ENCODE data around the gene STAMBP. TPM values are rescaled to one million over a fixed set of nuclear protein-coding genes. Genes with fewer than 3 reads are reported as not detected.

STAMBP gene
- total RNA-seq, 1 experiment from 2014 or later: 32.2 TPM

- H3K36me3 ChIP-seq (ENCODE audit: low read depth, low read length): no peaks in the 10 kb centered on the region
- no peak overlapping the region for H3K27ac ChIP-seq (ENCODE audit: low read length)
- H4K20me1 ChIP-seq (ENCODE audit: low read length): no peaks in the 10 kb centered on the region
- no peaks in the 10 kb centered on the region for H3K9me3 ChIP-seq (ENCODE audit: low read length)
- 0 out of 2 replicates have a peak, but pooled peaks cover 2% of the 10 kb centered on the region for H3K9me2 ChIP-seq (replicated peaks; ENCODE audit: low read length)
- peaks cover 5% of the 10 kb centered on the region for H3F3A ChIP-seq (ENCODE audit: low read length, unreplicated experiment)
- TF ChIP-seq CTCF (conservative IDR thresholded peaks at IDR 0.05; ENCODE audit: low read depth, low read length) (no peak), EZH2phosphoT487 (IDR thresholded peaks at IDR 0.05; ENCODE audit: borderline replicate concordance, low read length) (no peak), EZH2 (IDR thresholded peaks at IDR 0.05; ENCODE audit: low read length, unreplicated experiment) (no peak)
- no peak overlapping the region for H2AFZ ChIP-seq (ENCODE audit: low read length)
- intact Hi-C loops (cut with micrococcal nuclease): no loop called here
- no peaks in the 10 kb centered on the region for H3K79me2 ChIP-seq (ENCODE audit: low read length)
- H3K4me3 ChIP-seq (ENCODE audit: low read length): no peak overlapping the region
- BruUV-seq (replicated peaks): no TSS peak
- CTCF ChIA-PET: no interaction called here
- ATAC-seq (no peak), DNase-seq (no peak)
- H3K4me1 ChIP-seq (ENCODE audit: insufficient read depth, low read length): peaks cover 33% of the 10 kb centered on the region
- no peak overlapping the region for H3K9ac ChIP-seq (ENCODE audit: low read length)
- POLR2A ChIA-PET (ENCODE audit: unreplicated experiment): no interaction called here
- H3K4me2 ChIP-seq (ENCODE audit: low read length): no peak overlapping the region
- no peaks in the 10 kb centered on the region for H3K27me3 ChIP-seq (ENCODE audit: low read length)
These were observed 7.5 kb upstream of the STAMBP start for GRCh38 chr2:73821227-73821626.

GRCh38 chr2:73821669-73822068, 7.1 kb upstream of the STAMBP start:
- no TSS peak for BruUV-seq (replicated peaks)
- Histone ChIP-seq H3K9me2 (replicated peaks; ENCODE audit: low read length) (0 out of 2 replicates have a peak, but pooled peaks cover 2% of the 10 kb centered on the region), H3K9me3 (ENCODE audit: low read length) (no peaks in the 10 kb centered on the region), H3K4me3 (ENCODE audit: low read length) (no peak overlapping the region), H3K79me2 (ENCODE audit: low read length) (no peaks in the 10 kb centered on the region), H4K20me1 (ENCODE audit: low read length) (no peaks in the 10 kb centered on the region), H3K27me3 (ENCODE audit: low read length) (no peaks in the 10 kb centered on the region), H3K4me2 (ENCODE audit: low read length) (no peak overlapping the region), H3K4me1 (ENCODE audit: insufficient read depth, low read length) (peaks cover 33% of the 10 kb centered on the region), H3K9ac (ENCODE audit: low read length) (no peak overlapping the region), H3F3A (ENCODE audit: low read length, unreplicated experiment) (peaks cover 5% of the 10 kb centered on the region), H3K36me3 (ENCODE audit: low read depth, low read length) (no peaks in the 10 kb centered on the region), H2AFZ (ENCODE audit: low read length) (no peak overlapping the region), H3K27ac (ENCODE audit: low read length) (peak overlapping the region; percentile 94; the same call in 1 of the 2 replicates)
- no peak for TF ChIP-seq EZH2phosphoT487 (IDR thresholded peaks at IDR 0.05; ENCODE audit: borderline replicate concordance, low read length)
- no peak for TF ChIP-seq EZH2 (IDR thresholded peaks at IDR 0.05; ENCODE audit: low read length, unreplicated experiment)
- TF ChIP-seq CTCF (conservative IDR thresholded peaks at IDR 0.05; ENCODE audit: low read depth, low read length): no peak
- DNase-seq (no peak), ATAC-seq (no peak)
- ChIA-PET POLR2A (ENCODE audit: unreplicated experiment) (no interaction called here), CTCF (interaction anchor here (0.7 kb wide), 1 partner anchor 259 kb away, joined by 5 read pairs; no protein-coding TSS in a partner anchor)
- intact Hi-C loops (cut with micrococcal nuclease): loop anchor here (2.0 kb wide), 1 partner anchor 47 kb away; no protein-coding TSS in a partner anchor

- intact Hi-C loops (cut with micrococcal nuclease): loop anchor here (2.0 kb wide), 1 partner anchor 47 kb away; no protein-coding TSS in a partner anchor
- H3F3A ChIP-seq (ENCODE audit: low read length, unreplicated experiment): peaks cover 5% of the 10 kb centered on the region
- ATAC-seq (no peak), DNase-seq (no peak)
- H4K20me1 ChIP-seq (ENCODE audit: low read length): no peaks in the 10 kb centered on the region
- H3K4me1 ChIP-seq (ENCODE audit: insufficient read depth, low read length): peaks cover 33% of the 10 kb centered on the region
- H3K9ac ChIP-seq (ENCODE audit: low read length): peak overlapping the region; percentile 72
- no TSS peak for BruUV-seq (replicated peaks)
- CTCF ChIA-PET: interaction anchor here (0.7 kb wide), 1 partner anchor 258 kb away, joined by 5 read pairs; no protein-coding TSS in a partner anchor
- H3K4me2 ChIP-seq (ENCODE audit: low read length): peak overlapping the region; percentile 69
- TF ChIP-seq EZH2 (IDR thresholded peaks at IDR 0.05; ENCODE audit: low read length, unreplicated experiment): no peak
- no peak for TF ChIP-seq EZH2phosphoT487 (IDR thresholded peaks at IDR 0.05; ENCODE audit: borderline replicate concordance, low read length)
- TF ChIP-seq CTCF (conservative IDR thresholded peaks at IDR 0.05; ENCODE audit: low read depth, low read length): no peak
- 0 out of 2 replicates have a peak, but pooled peaks cover 2% of the 10 kb centered on the region for H3K9me2 ChIP-seq (replicated peaks; ENCODE audit: low read length)
- POLR2A ChIA-PET (ENCODE audit: unreplicated experiment): no interaction called here
- peak overlapping the region; percentile 37; the same call in 1 of the 2 replicates for H3K4me3 ChIP-seq (ENCODE audit: low read length)
- H3K36me3 ChIP-seq (ENCODE audit: low read depth, low read length): no peaks in the 10 kb centered on the region
- no peaks in the 10 kb centered on the region for H3K79me2 ChIP-seq (ENCODE audit: low read length)
- peak overlapping the region; percentile 74 for H2AFZ ChIP-seq (ENCODE audit: low read length)
- H3K9me3 ChIP-seq (ENCODE audit: low read length): no peaks in the 10 kb centered on the region
- H3K27me3 ChIP-seq (ENCODE audit: low read length): no peaks in the 10 kb centered on the region
- H3K27ac ChIP-seq (ENCODE audit: low read length): peak overlapping the region; percentile 94
These were observed 6.5 kb upstream of the STAMBP start for GRCh38 chr2:73822276-73822675.

Data from PC-3 (cell line).